Liver (tissue), 9 donors: ENCODE results near the gene TNS3. TPM values are rescaled to one million over a fixed set of nuclear protein-coding genes. Genes with fewer than 3 reads are reported as not detected.

Experiments
- DNase-seq: peaks from one replicate; pipeline ENCODE4 v3.0.0-alpha.2; 2017; ENCODE audit warnings: low spot score
- H3K27ac ChIP-seq, 2 donors: one replicate each; pipeline ENCODE4 v1.7.0; 2013; ENCODE audit warnings: inconsistent platforms in 2 of 2, low read length in 2 of 2, control low read depth in 1 of 2, low read depth in 1 of 2, mild to moderate bottlenecking in 1 of 2
- H3K27me3 ChIP-seq, 4 donors: one replicate each; pipeline versions ENCODE4 v1.6.1 to v1.7.0; 2013; ENCODE audit warnings: low read length in 3 of 4, inconsistent platforms in 1 of 4, mild to moderate bottlenecking in 1 of 4, moderate library complexity in 1 of 4; ENCODE audit not compliant: control insufficient read depth in 4 of 4, insufficient read depth in 4 of 4
- H3K36me3 ChIP-seq, 4 donors: one replicate each; pipeline versions ENCODE4 v1.6.1 to v1.7.0; 2013; ENCODE audit warnings: low read length in 3 of 4, mild to moderate bottlenecking in 3 of 4, low read depth in 1 of 4, moderate library complexity in 1 of 4; ENCODE audit not compliant: control insufficient read depth in 4 of 4, insufficient read depth in 3 of 4
- H3K4me1 ChIP-seq, 4 donors: one replicate each; pipeline versions ENCODE4 v1.6.1 to v1.7.0; 2013; ENCODE audit warnings: low read length in 3 of 4, mild to moderate bottlenecking in 3 of 4, moderate library complexity in 1 of 4; ENCODE audit not compliant: control insufficient read depth in 4 of 4, insufficient read depth in 4 of 4
- H3K4me3 ChIP-seq, 3 donors: one replicate each; pipeline versions ENCODE4 v1.6.1 to v1.7.0; 2013; ENCODE audit warnings: low read length in 3 of 3, control low read depth in 1 of 3, low read depth in 1 of 3, mild to moderate bottlenecking in 1 of 3
- H3K9ac ChIP-seq, 2 donors: one replicate each; pipeline ENCODE4 v1.7.0; 2013; ENCODE audit warnings: low read length in 2 of 2, mild to moderate bottlenecking in 2 of 2, moderate library complexity in 2 of 2, control low read depth in 1 of 2, low read depth in 1 of 2
- H3K9me3 ChIP-seq, 4 donors: one replicate each; pipeline versions ENCODE4 v1.6.1 to v1.7.0; 2013; ENCODE audit warnings: low read length in 3 of 4; ENCODE audit not compliant: control insufficient read depth in 4 of 4
- EGR1 ChIP-seq, 2 donors: IDR thresholded peaks; 2 replicates each; pipeline ENCODE4 v1.6.1; 2016 to 2018; ENCODE audit warnings: antibody characterized with exemption in 2 of 2, low read depth in 2 of 2
- FOXA1 ChIP-seq: IDR thresholded peaks from 2 replicates; pipeline ENCODE4 v1.6.1; 2016; ENCODE audit warnings: antibody characterized with exemption
- FOXA2 ChIP-seq: IDR thresholded peaks from 2 replicates; pipeline ENCODE4 v1.6.1; 2016; ENCODE audit warnings: antibody characterized with exemption
- GABPA ChIP-seq, 2 donors: IDR thresholded peaks in 1 of 2; conservative IDR thresholded peaks in 1 of 2; 2 replicates each; pipeline ENCODE4 v1.6.1; 2016; ENCODE audit warnings: antibody characterized with exemption in 2 of 2, mild to moderate bottlenecking in 1 of 2, moderate library complexity in 1 of 2
- HNF4A ChIP-seq, 2 donors: conservative IDR thresholded peaks; 2 replicates each; pipeline ENCODE4 v1.6.1; 2016; ENCODE audit warnings: antibody characterized with exemption in 2 of 2, mild to moderate bottlenecking in 2 of 2
- HNF4G ChIP-seq: IDR thresholded peaks from 2 replicates; pipeline ENCODE4 v1.6.1; 2016; ENCODE audit warnings: antibody characterized with exemption
- JUND ChIP-seq, 2 donors: IDR thresholded peaks; 2 replicates each; pipeline ENCODE4 v1.6.1; 2016; ENCODE audit warnings: antibody characterized with exemption in 2 of 2
- NR2F2 ChIP-seq: IDR thresholded peaks from 2 replicates; pipeline ENCODE4 v1.6.1; 2016; ENCODE audit warnings: antibody characterized with exemption
- RAD21 ChIP-seq, 2 donors: IDR thresholded peaks; 2 replicates each; pipeline ENCODE4 v1.6.1; 2016; ENCODE audit warnings: antibody characterized with exemption in 2 of 2, mild to moderate bottlenecking in 2 of 2
- RXRA ChIP-seq, 2 donors: IDR thresholded peaks; 2 replicates each; pipeline ENCODE4 v1.6.1; 2017 to 2018; ENCODE audit warnings: antibody characterized with exemption in 2 of 2, mild to moderate bottlenecking in 1 of 2
- SP1 ChIP-seq: IDR thresholded peaks from 2 replicates; pipeline ENCODE4 v1.6.1; 2018; ENCODE audit warnings: antibody characterized with exemption, mild to moderate bottlenecking
- TAF1 ChIP-seq: conservative IDR thresholded peaks from 2 replicates; pipeline ENCODE4 v1.6.1; 2016; ENCODE audit warnings: antibody characterized with exemption, mild to moderate bottlenecking
- YY1 ChIP-seq: IDR thresholded peaks from 2 replicates; pipeline ENCODE4 v1.6.1; 2016; ENCODE audit warnings: antibody characterized with exemption, mild to moderate bottlenecking
- WGBS: extraction: QIAGEN DNeasy Blood & Tissue Kit; methylation state at CpG from one replicate; pipeline ENCODE4 v1.1.7; 2013; 5-methylcytosine and 5-hydroxymethylcytosine counted together
- polyA plus RNA-seq, 2 donors: library from polyadenylated mRNA; stranded (reverse) in 1 of 2; unstranded in 1 of 2; fragments of 200-250 nt in 1 of 2; fragments of >200 nt in 1 of 2; fragmentation: Nextera tagmentation in 1 of 2; extraction: Ambion mirVana in 1 of 2; gene quantifications; one replicate each; pipeline versions ENCODE4 v1.2.1 to v1.2.3, GENCODE V29; 2013 to 2015
- total RNA-seq, 2 donors: library from RNA; depleted of rRNA; stranded (reverse); fragments of >200 nt; gene quantifications; one replicate each; pipeline ENCODE4 v1.2.3, GENCODE V29; 2014
- TF ChIP-seq, protein P1 (sequence below): IDR thresholded peaks from 2 replicates; pipeline ENCODE4 v1.6.1; 2016; ENCODE audit warnings: antibody characterized with exemption
- TF ChIP-seq, protein P2 (sequence below): IDR thresholded peaks from 2 replicates; pipeline ENCODE4 v1.6.1; 2016; ENCODE audit warnings: antibody characterized with exemption
- TF ChIP-seq, protein P3 (sequence below): IDR thresholded peaks from 2 replicates; pipeline ENCODE4 v1.6.1; 2016; ENCODE audit warnings: antibody characterized with exemption
- TF ChIP-seq, protein P4 (sequence below): fragments of 150-350 bp; IDR thresholded peaks from 2 replicates; pipeline ENCODE4 v1.5.1; 2017; ENCODE audit warnings: improper control_type of control experiment, low read depth, low read length; ENCODE audit not compliant: missing input control
- TF ChIP-seq, protein P5 (sequence below): IDR thresholded peaks from 2 replicates; pipeline ENCODE4 v1.6.1; 2016; ENCODE audit warnings: antibody characterized with exemption, mild to moderate bottlenecking
- donor health status: healthy.
- donor health status: healthy.
- donor health status: healthy.
- donor health status: healthy.
- donor health status: healthy.

Gene TNS3
- total and polyA plus RNA-seq, 4 donors = 16.8 to 100 (median 29.5) TPM

DNA sequence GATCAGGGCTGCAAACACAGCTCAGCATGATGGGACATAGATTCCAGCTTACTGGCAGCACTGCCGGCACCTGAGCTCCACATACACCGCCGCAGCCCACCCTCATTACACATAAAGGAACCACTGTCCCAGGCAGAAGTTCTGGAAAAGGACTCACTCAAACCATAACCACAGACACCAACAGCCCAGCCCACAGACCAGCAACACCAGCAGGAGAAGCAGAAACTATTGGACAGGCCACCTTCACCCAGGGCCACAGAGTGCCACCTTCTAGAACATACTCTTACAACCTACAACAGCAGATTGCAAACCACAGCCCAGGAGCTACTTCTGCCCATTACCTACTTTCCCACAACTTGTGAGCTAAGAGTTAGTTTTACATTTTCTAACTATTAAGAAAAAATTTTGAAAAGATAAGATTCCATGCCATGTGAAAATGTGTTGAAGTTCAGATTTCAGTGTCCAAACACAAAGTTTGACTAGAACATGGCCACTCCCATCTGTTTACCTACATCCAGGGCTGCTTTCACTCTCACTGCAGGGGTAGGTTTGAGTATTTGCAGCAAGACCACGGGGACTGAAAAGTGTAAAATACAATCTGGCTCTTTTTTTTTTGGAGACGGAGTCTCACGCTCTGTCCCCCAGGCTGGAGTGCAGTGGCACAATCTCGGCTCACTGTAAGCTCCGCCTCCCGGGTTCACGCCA lies 153.0 kb downstream of the TNS3 start:
- Histone ChIP-seq H3K27me3 (no peaks in the 10 kb centered on the region), H3K4me3 (no peak overlapping the region), H3K9ac (no peak overlapping the region), H3K9me3 (no peaks in the 10 kb centered on the region), H3K36me3 (peaks cover 4 to 53% (median 28%) of the 10 kb centered on the region in 4 donors), H3K27ac (peak overlapping the region in 1 of 2 donors; percentile 31), H3K4me1 (peaks cover 0 to 9% (median 4%) of the 10 kb centered on the region in 4 donors)
- WGBS = 80% methylated on average over 10 of the region's 10 CpGs
- TF ChIP-seq YY1 (no peak), HNF4G (no peak), EGR1 (IDR thresholded peaks at IDR 0.05; ENCODE audit: low read depth in 2 of 2) (no peak), RAD21 (IDR thresholded peaks at IDR 0.05) (peak in 1 of 2 donors; percentile 19)
- TF ChIP-seq, protein P1, sequence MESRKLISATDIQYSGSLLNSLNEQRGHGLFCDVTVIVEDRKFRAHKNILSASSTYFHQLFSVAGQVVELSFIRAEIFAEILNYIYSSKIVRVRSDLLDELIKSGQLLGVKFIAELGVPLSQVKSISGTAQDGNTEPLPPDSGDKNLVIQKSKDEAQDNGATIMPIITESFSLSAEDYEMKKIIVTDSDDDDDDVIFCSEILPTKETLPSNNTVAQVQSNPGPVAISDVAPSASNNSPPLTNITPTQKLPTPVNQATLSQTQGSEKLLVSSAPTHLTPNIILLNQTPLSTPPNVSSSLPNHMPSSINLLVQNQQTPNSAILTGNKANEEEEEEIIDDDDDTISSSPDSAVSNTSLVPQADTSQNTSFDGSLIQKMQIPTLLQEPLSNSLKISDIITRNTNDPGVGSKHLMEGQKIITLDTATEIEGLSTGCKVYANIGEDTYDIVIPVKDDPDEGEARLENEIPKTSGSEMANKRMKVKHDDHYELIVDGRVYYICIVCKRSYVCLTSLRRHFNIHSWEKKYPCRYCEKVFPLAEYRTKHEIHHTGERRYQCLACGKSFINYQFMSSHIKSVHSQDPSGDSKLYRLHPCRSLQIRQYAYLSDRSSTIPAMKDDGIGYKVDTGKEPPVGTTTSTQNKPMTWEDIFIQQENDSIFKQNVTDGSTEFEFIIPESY = no peak
- TF ChIP-seq, protein P2, sequence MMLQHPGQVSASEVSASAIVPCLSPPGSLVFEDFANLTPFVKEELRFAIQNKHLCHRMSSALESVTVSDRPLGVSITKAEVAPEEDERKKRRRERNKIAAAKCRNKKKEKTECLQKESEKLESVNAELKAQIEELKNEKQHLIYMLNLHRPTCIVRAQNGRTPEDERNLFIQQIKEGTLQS = no peak
- no peak for DNase-seq

DNA sequence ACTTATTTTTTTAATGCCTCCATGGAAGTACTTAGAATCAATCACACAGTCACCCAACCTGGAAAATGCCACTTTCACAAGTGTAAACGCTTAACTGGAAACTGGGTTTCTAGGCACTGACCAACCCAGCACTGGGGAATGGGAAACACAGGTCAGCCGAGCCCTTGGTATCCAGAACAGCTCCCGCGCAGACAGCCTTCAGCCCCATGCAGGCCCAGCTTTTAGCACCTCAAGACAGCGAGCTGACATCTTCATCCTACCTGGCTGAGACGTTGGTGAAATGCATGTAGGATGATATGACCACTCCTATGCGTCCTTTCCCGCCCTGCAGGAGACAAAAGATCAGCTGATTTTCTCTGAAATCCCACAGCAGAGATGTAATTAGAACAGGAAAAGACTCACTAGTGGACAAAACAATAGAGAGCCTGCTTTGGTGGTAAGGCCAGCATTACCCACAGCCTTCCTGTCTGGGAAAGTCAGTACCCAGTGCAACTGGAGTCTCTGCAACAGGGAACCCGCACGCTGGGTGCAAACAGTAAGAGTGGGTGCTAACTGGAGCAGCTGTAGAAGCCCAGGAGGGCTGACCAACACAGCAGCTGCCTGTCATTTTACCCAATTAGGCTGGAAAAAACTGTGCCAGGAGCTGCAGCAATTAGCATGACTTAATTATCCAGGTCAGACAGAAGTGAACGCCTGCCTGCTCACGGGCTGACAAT lies 153.7 kb downstream of the TNS3 start:
- Histone ChIP-seq H3K4me3 (no peak overlapping the region), H3K27ac (peak overlapping the region in 1 of 2 donors; percentile 31), H3K36me3 (peaks cover 6 to 56% (median 31%) of the 10 kb centered on the region in 4 donors), H3K27me3 (no peaks in the 10 kb centered on the region), H3K9ac (no peak overlapping the region), H3K4me1 (peaks cover 0 to 11% (median 5%) of the 10 kb centered on the region in 4 donors), H3K9me3 (no peaks in the 10 kb centered on the region)
- no peak for DNase-seq
- 85% methylated on average over 12 of the region's 12 CpGs for WGBS
- TF ChIP-seq NR2F2 (no peak), EGR1 (IDR thresholded peaks at IDR 0.05; ENCODE audit: low read depth in 2 of 2) (no peak), HNF4A (conservative IDR thresholded peaks at IDR 0.05) (no peak), JUND (IDR thresholded peaks at IDR 0.05) (no peak), FOXA1 (no peak), RXRA (IDR thresholded peaks at IDR 0.05) (no peak), FOXA2 (no peak), YY1 (no peak), SP1 (no peak), GABPA (IDR thresholded peaks at IDR 0.05 in 1 of 2, conservative IDR thresholded peaks at IDR 0.05 in 1 of 2) (no peak), RAD21 (IDR thresholded peaks at IDR 0.05) (no peak), TAF1 (no peak), HNF4G (no peak)
- TF ChIP-seq, protein P2 = no peak
- TF ChIP-seq, protein P3, sequence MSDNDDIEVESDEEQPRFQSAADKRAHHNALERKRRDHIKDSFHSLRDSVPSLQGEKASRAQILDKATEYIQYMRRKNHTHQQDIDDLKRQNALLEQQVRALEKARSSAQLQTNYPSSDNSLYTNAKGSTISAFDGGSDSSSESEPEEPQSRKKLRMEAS = no peak
- TF ChIP-seq, protein P1 = no peak
- TF ChIP-seq, protein P4, sequence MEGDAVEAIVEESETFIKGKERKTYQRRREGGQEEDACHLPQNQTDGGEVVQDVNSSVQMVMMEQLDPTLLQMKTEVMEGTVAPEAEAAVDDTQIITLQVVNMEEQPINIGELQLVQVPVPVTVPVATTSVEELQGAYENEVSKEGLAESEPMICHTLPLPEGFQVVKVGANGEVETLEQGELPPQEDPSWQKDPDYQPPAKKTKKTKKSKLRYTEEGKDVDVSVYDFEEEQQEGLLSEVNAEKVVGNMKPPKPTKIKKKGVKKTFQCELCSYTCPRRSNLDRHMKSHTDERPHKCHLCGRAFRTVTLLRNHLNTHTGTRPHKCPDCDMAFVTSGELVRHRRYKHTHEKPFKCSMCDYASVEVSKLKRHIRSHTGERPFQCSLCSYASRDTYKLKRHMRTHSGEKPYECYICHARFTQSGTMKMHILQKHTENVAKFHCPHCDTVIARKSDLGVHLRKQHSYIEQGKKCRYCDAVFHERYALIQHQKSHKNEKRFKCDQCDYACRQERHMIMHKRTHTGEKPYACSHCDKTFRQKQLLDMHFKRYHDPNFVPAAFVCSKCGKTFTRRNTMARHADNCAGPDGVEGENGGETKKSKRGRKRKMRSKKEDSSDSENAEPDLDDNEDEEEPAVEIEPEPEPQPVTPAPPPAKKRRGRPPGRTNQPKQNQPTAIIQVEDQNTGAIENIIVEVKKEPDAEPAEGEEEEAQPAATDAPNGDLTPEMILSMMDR = no peak
- TF ChIP-seq, protein P5, sequence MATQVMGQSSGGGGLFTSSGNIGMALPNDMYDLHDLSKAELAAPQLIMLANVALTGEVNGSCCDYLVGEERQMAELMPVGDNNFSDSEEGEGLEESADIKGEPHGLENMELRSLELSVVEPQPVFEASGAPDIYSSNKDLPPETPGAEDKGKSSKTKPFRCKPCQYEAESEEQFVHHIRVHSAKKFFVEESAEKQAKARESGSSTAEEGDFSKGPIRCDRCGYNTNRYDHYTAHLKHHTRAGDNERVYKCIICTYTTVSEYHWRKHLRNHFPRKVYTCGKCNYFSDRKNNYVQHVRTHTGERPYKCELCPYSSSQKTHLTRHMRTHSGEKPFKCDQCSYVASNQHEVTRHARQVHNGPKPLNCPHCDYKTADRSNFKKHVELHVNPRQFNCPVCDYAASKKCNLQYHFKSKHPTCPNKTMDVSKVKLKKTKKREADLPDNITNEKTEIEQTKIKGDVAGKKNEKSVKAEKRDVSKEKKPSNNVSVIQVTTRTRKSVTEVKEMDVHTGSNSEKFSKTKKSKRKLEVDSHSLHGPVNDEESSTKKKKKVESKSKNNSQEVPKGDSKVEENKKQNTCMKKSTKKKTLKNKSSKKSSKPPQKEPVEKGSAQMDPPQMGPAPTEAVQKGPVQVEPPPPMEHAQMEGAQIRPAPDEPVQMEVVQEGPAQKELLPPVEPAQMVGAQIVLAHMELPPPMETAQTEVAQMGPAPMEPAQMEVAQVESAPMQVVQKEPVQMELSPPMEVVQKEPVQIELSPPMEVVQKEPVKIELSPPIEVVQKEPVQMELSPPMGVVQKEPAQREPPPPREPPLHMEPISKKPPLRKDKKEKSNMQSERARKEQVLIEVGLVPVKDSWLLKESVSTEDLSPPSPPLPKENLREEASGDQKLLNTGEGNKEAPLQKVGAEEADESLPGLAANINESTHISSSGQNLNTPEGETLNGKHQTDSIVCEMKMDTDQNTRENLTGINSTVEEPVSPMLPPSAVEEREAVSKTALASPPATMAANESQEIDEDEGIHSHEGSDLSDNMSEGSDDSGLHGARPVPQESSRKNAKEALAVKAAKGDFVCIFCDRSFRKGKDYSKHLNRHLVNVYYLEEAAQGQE = no peak
